HEK293 (cell line): ENCODE measurements around the gene MAGI2.

ENCODE experiments used
- KLF1 ChIP-seq: fragments of 450-650 bp; formaldehyde crosslinking; IDR thresholded peaks from 2 replicates; pipeline ENCODE4 v1.5.1; 2016; ENCODE audit warnings: missing biosample characterization, missing genetic modification characterization
- ZBTB20 ChIP-seq: fragments of 450-650 bp; formaldehyde crosslinking; IDR thresholded peaks from 2 replicates; pipeline ENCODE4 v1.5.1; 2016; ENCODE audit warnings: missing biosample characterization, missing genetic modification characterization
- ZBTB7A ChIP-seq: fragments of 450-650 bp; formaldehyde crosslinking; IDR thresholded peaks from 2 replicates; pipeline ENCODE4 v1.5.1; 2016; ENCODE audit warnings: low read depth, missing biosample characterization, missing genetic modification characterization
- ZNF10 ChIP-seq: fragments of 450-650 bp; formaldehyde crosslinking; IDR thresholded peaks from 2 replicates; pipeline ENCODE4 v1.5.1; 2017; ENCODE audit warnings: missing biosample characterization, missing genetic modification characterization
- ZNF274 ChIP-seq, 2 experiments: fragments of 200-500 bp in 1 of 2; fragments of 450-650 bp in 1 of 2; sonication (Bioruptor generic) in 1 of 2; formaldehyde crosslinking in 1 of 2; IDR thresholded peaks; 2 replicates each; pipeline versions ENCODE4 v1.5.1 to v1.6.1; 2014 to 2016; ENCODE audit warnings: borderline replicate concordance in 1 of 2, inconsistent platforms in 1 of 2, low read length in 1 of 2, missing biosample characterization in 1 of 2, missing genetic modification characterization in 1 of 2
- TF ChIP-seq, protein P1 (sequence below): fragments of 450-650 bp; formaldehyde crosslinking; IDR thresholded peaks from 2 replicates; pipeline ENCODE4 v1.5.1; 2016; ENCODE audit warnings: missing biosample characterization, missing genetic modification characterization
- TF ChIP-seq, protein P2 (sequence below): fragments of 450-650 bp; formaldehyde crosslinking; conservative IDR thresholded peaks from 2 replicates; pipeline ENCODE4 v1.5.1; 2016; ENCODE audit warnings: low read depth, missing biosample characterization, missing genetic modification characterization
- TF ChIP-seq, protein P3 (sequence below): fragments of 450-650 bp; formaldehyde crosslinking; IDR thresholded peaks from 2 replicates; pipeline ENCODE4 v1.5.1; 2017; ENCODE audit warnings: missing biosample characterization, mild to moderate bottlenecking, missing genetic modification characterization, moderate library complexity

DNA sequence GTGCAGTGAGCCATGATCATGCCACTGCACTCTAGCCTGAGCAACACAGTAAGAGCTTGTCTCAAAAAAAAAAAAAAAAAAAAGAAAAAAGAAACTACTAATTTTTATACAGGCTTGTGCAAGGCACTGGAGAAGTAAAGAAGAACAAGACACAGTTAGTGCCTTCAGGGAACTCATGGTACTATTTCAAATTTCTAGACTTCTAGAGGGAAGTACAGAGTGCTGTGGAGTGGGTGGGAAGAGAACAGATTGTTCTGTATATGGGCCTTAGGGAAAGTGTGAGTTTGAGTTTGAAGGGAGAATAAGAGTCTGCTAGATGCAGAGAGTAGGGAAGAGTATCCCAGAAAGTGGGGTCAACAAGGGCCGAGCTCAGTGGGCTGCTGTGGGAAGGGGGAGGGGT, 1420.1 kb downstream of the MAGI2 start:
- no peak for TF ChIP-seq ZBTB20 (tag by site-specific recombination)
- TF ChIP-seq, protein P1, sequence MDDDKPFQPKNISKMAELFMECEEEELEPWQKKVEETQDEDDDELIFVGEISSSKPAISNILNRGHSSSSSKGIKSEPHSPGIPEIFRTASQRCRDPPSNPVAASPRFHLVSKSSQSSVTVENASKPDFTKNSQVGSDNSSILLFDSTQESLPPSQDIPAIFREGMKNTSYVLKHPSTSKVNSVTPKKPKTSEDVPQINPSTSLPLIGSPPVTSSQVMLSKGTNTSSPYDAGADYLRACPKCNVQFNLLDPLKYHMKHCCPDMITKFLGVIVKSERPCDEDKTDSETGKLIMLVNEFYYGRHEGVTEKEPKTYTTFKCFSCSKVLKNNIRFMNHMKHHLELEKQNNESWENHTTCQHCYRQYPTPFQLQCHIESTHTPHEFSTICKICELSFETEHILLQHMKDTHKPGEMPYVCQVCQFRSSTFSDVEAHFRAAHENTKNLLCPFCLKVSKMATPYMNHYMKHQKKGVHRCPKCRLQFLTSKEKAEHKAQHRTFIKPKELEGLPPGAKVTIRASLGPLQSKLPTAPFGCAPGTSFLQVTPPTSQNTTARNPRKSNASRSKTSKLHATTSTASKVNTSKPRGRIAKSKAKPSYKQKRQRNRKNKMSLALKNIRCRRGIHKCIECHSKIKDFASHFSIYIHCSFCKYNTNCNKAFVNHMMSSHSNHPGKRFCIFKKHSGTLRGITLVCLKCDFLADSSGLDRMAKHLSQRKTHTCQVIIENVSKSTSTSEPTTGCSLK (tag by site-specific recombination) = no peak
- TF ChIP-seq, protein P2, sequence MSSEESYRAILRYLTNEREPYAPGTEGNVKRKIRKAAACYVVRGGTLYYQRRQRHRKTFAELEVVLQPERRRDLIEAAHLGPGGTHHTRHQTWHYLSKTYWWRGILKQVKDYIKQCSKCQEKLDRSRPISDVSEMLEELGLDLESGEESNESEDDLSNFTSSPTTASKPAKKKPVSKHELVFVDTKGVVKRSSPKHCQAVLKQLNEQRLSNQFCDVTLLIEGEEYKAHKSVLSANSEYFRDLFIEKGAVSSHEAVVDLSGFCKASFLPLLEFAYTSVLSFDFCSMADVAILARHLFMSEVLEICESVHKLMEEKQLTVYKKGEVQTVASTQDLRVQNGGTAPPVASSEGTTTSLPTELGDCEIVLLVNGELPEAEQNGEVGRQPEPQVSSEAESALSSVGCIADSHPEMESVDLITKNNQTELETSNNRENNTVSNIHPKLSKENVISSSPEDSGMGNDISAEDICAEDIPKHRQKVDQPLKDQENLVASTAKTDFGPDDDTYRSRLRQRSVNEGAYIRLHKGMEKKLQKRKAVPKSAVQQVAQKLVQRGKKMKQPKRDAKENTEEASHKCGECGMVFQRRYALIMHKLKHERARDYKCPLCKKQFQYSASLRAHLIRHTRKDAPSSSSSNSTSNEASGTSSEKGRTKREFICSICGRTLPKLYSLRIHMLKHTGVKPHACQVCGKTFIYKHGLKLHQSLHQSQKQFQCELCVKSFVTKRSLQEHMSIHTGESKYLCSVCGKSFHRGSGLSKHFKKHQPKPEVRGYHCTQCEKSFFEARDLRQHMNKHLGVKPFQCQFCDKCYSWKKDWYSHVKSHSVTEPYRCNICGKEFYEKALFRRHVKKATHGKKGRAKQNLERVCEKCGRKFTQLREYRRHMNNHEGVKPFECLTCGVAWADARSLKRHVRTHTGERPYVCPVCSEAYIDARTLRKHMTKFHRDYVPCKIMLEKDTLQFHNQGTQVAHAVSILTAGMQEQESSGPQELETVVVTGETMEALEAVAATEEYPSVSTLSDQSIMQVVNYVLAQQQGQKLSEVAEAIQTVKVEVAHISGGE (tag by site-specific recombination) = no peak
- no peak for TF ChIP-seq ZNF274 (IDR thresholded peaks at IDR 0.05; ENCODE audit: low read length)
- TF ChIP-seq ZNF274 (tag by site-specific recombination; IDR thresholded peaks at IDR 0.05; ENCODE audit: borderline replicate concordance) = no peak
- no peak for TF ChIP-seq ZNF10 (tag by site-specific recombination)
- TF ChIP-seq, protein P3, sequence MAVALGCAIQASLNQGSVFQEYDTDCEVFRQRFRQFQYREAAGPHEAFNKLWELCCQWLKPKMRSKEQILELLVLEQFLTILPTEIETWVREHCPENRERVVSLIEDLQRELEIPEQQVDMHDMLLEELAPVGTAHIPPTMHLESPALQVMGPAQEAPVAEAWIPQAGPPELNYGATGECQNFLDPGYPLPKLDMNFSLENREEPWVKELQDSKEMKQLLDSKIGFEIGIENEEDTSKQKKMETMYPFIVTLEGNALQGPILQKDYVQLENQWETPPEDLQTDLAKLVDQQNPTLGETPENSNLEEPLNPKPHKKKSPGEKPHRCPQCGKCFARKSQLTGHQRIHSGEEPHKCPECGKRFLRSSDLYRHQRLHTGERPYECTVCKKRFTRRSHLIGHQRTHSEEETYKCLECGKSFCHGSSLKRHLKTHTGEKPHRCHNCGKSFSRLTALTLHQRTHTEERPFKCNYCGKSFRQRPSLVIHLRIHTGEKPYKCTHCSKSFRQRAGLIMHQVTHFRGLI (tag by site-specific recombination) = no peak
- no peak for TF ChIP-seq ZBTB7A (tag by site-specific recombination)
- no peak for TF ChIP-seq KLF1 (tag by site-specific recombination)
